GM12878 (cell line): ENCODE results near the gene AIG1. TPM values are rescaled to one million over a fixed set of nuclear protein-coding genes. Genes with fewer than 3 reads are reported as not detected.

ENCODE experiments used
- ATAC-seq: fragments of 200-7000 bp; cut with Tn5 transposase; 3 replicates; pipeline ENCODE4 v1.9.1; 2020; ENCODE audit warnings: mild to moderate bottlenecking, moderate library complexity
- BruUV-seq: library from RNA; stranded (reverse); fragments of 400-500 nt; replicated peaks from 2 replicates; lab custom pipeline; 2021; lab: Mats Ljungman, UMichigan
- CTCF ChIA-PET: fragments of 300-600 bp; sonication (Branson Sonifier 250); formaldehyde crosslinking; extraction: SDS; loops from one replicate; lab custom pipeline; 2021; ENCODE audit warnings: inconsistent platforms; lab: Yijun Ruan, JAX
- POLR2A ChIA-PET: fragments of 350-600 bp; formaldehyde crosslinking; extraction: SDS; loops from one replicate; lab custom pipeline; 2021; ENCODE audit warnings: inconsistent platforms; lab: Charles Lee
- RAD21 ChIA-PET: fragments of 300-600 bp; sonication (Branson Sonifier 250); formaldehyde crosslinking; loops from one replicate; lab custom pipeline; 2023; ENCODE audit warnings: antibody characterized with exemption; ENCODE audit not compliant: unreplicated experiment; lab: Charles Lee
- SMC1A ChIA-PET: fragments of 300-600 bp; sonication (Branson Sonifier 250); formaldehyde crosslinking; loops from one replicate; lab custom pipeline; 2023; ENCODE audit not compliant: unreplicated experiment, uncharacterized antibody; lab: Charles Lee
- DNase-seq: peaks from one replicate; pipeline ENCODE4 v3.0.0-alpha.2; 2011; ENCODE audit warnings: low read depth, low spot score
- FAIRE-seq: peaks from 3 replicates; lab custom pipeline; 2011; peaks lifted over from hg19 to GRCh38; lab: Jason Lieb, UNC
- H2AFZ ChIP-seq: 2 replicates; pipeline ENCODE4 v1.6.0; 2011; ENCODE audit warnings: low read depth, low read length, control low read depth; ENCODE audit not compliant: control insufficient read depth
- H3K27ac ChIP-seq: 2 replicates; pipeline ENCODE4 v1.5.1; 2011; ENCODE audit warnings: control low read depth; ENCODE audit not compliant: control insufficient read depth, insufficient read depth
- H3K27me3 ChIP-seq, 2 experiments: replicated peaks in 1 of 2; 2 replicates each; pipeline versions ENCODE4 v1.6.0 to v1.6.1; 2011; ENCODE audit warnings: low read length in 1 of 2; ENCODE audit not compliant: control insufficient read depth in 2 of 2, insufficient read depth in 2 of 2
- H3K36me3 ChIP-seq, 2 experiments: 2 replicates each; pipeline ENCODE4 v1.5.1; 2011; ENCODE audit warnings: low read length in 1 of 2; ENCODE audit not compliant: control insufficient read depth in 2 of 2, insufficient read depth in 2 of 2
- H3K4me1 ChIP-seq: 2 replicates; pipeline ENCODE4 v1.6.1; 2011; ENCODE audit warnings: mild to moderate bottlenecking, low read length, moderate library complexity, mixed read lengths; ENCODE audit not compliant: control insufficient read depth, insufficient read depth
- H3K4me2 ChIP-seq: 2 replicates; pipeline ENCODE4 v1.6.0; 2011; ENCODE audit warnings: control low read depth; ENCODE audit not compliant: control insufficient read depth, insufficient read depth
- H3K4me3 ChIP-seq: fragments of 200-600 bp; sonication (generic); 2 replicates; pipeline ENCODE4 v1.5.1; 2016
- H3K79me2 ChIP-seq: 2 replicates; pipeline ENCODE4 v1.6.0; 2011; ENCODE audit warnings: low read length; ENCODE audit not compliant: control insufficient read depth, insufficient read depth
- H3K9ac ChIP-seq: 2 replicates; pipeline ENCODE4 v1.8.0; 2011; ENCODE audit warnings: low read length, control low read depth, mixed read lengths; ENCODE audit not compliant: control insufficient read depth, insufficient read depth
- H3K9me3 ChIP-seq: replicated peaks from 3 replicates; pipeline ENCODE4 v1.5.1; 2011; ENCODE audit warnings: mild to moderate bottlenecking, low read length; ENCODE audit not compliant: control insufficient read depth, insufficient read depth
- H4K20me1 ChIP-seq: 2 replicates; pipeline ENCODE4 v1.6.0; 2011; ENCODE audit not compliant: control insufficient read depth, insufficient read depth
- ATF2 ChIP-seq: IDR thresholded peaks from 2 replicates; pipeline ENCODE4 v1.6.1; 2012; ENCODE audit warnings: low read length, inconsistent platforms
- DPF2 ChIP-seq: fragments of 450-650 bp; IDR thresholded peaks from 2 replicates; pipeline ENCODE4 v1.6.1; 2017; ENCODE audit warnings: mild to moderate bottlenecking
- MYB ChIP-seq: fragments of 150-350 bp; IDR thresholded peaks from 2 replicates; pipeline ENCODE4 v1.6.1; 2014; ENCODE audit warnings: mild to moderate bottlenecking, low read depth, low read length, borderline replicate concordance
- RBBP5 ChIP-seq: fragments of 200-600 bp; sonication (generic); conservative IDR thresholded peaks from 2 replicates; pipeline ENCODE4 v1.6.1; 2016
- ZBED1 ChIP-seq: IDR thresholded peaks from 2 replicates; pipeline ENCODE4 v1.6.1; 2016; ENCODE audit warnings: borderline replicate concordance
- WGBS: methylation state at CpG from one replicate; pipeline ENCODE4 v1.1.6; 2016; ENCODE audit warnings: low lambda C conversion rate; ENCODE audit not compliant: insufficient replicate concordance, insufficient coverage; ENCODE audit errors: missing lambda C conversion rate; 5-methylcytosine and 5-hydroxymethylcytosine counted together
- in situ Hi-C: fragments of 300-500 bp; cut with MboI; formaldehyde crosslinking; loops from 9 replicates; pipeline ENCODE4 v1.14.3; 2018; ENCODE audit warnings: mixed read lengths
- intact Hi-C: fragments of 100-400 bp; cut with micrococcal nuclease; formaldehyde crosslinking; loops from one replicate; pipeline ENCODE4 v1.14.2; 2022; ENCODE audit not compliant: unreplicated experiment
- polyA plus RNA-seq, 11 experiments: library from polyadenylated mRNA; depleted of rRNA in 4 of 11; unstranded in 6 of 11; stranded (reverse) in 5 of 11; fragments of >200 nt; fragmentation: Nextera tagmentation in 4 of 11; fragmentation: Illumina TruSeq in 1 of 11; extraction: Ambion mirVana in 4 of 11; extraction: Trizol in 1 of 11; gene quantifications; 1 replicate in 1 of 11; 2 replicates in 10 of 11; pipeline versions ENCODE4 v1.2.1 to v1.2.3, GENCODE V29; 2011 to 2016; ENCODE audit warnings: inconsistent platforms in 2 of 11, missing spikeins in 2 of 11, low read depth in 1 of 11
- total RNA-seq, 4 experiments: library from RNA; depleted of rRNA in 3 of 4; stranded (reverse); fragments of >200 nt in 3 of 4; fragmentation: Illumina TruSeq in 1 of 4; extraction: Trizol in 1 of 4; gene quantifications; 2 replicates each; pipeline versions ENCODE4 v1.2.1 to v1.2.3, GENCODE V29; 2013 to 2021
- TF ChIP-seq, protein P1 (sequence below): IDR thresholded peaks from 2 replicates; pipeline ENCODE4 v1.6.1; 2011; ENCODE audit warnings: low read depth, low read length, improper control_type of control experiment, borderline replicate concordance
- TF ChIP-seq, protein P2 (sequence below): IDR thresholded peaks from 2 replicates; pipeline ENCODE4 v1.6.1; 2012; ENCODE audit warnings: mild to moderate bottlenecking, low read depth, low read length

The AIG1 gene
- total and polyA plus RNA-seq, 10 of the 15 experiments (the other 5 are each of a cell fraction or from before 2014, with no cell fraction given) = 27.0 to 74.5 (median 36.4) TPM

GRCh38 chr6:143348531-143348930 lies 287.8 kb downstream of the AIG1 start:
- in situ Hi-C loops (no loop called here), intact Hi-C loops (no loop called here)
- no TSS peak for BruUV-seq
- ChIA-PET SMC1A (interaction anchor here (1.0 to 2.5 kb wide), 4 partner anchors 10 to 775 kb away, joined by 3 to 7 read pairs (median 4); no protein-coding TSS in a partner anchor), CTCF (interaction anchor here (0.6 to 2.7 kb wide), 2 partner anchors 10 to 14 kb away, joined by 3 to 9 read pairs; no protein-coding TSS in a partner anchor), RAD21 (interaction anchor here (1.7 kb wide), 1 partner anchor 12 kb away, joined by 5 read pairs; no protein-coding TSS in a partner anchor), POLR2A (no interaction called here)
- Histone ChIP-seq H3K9me3 (no peaks in the 10 kb centered on the region), H3K27me3 (no peaks in the 10 kb centered on the region), H3K4me1 (no peaks in the 10 kb centered on the region), H2AFZ (no peak overlapping the region), H3K36me3 (no peaks in the 10 kb centered on the region), H3K4me3 (no peak overlapping the region), H3K79me2 (no peaks in the 10 kb centered on the region), H4K20me1 (no peaks in the 10 kb centered on the region), H3K27ac (no peak overlapping the region), H3K9ac (no peak overlapping the region), H3K4me2 (no peak overlapping the region)
- no peak for DNase-seq
- TF ChIP-seq ZBED1 (no peak), RBBP5 (no peak), DPF2 (no peak), MYB (no peak), ATF2 (no peak)
- TF ChIP-seq, protein P1, sequence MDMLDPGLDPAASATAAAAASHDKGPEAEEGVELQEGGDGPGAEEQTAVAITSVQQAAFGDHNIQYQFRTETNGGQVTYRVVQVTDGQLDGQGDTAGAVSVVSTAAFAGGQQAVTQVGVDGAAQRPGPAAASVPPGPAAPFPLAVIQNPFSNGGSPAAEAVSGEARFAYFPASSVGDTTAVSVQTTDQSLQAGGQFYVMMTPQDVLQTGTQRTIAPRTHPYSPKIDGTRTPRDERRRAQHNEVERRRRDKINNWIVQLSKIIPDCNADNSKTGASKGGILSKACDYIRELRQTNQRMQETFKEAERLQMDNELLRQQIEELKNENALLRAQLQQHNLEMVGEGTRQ = no peak
- TF ChIP-seq, protein P2, sequence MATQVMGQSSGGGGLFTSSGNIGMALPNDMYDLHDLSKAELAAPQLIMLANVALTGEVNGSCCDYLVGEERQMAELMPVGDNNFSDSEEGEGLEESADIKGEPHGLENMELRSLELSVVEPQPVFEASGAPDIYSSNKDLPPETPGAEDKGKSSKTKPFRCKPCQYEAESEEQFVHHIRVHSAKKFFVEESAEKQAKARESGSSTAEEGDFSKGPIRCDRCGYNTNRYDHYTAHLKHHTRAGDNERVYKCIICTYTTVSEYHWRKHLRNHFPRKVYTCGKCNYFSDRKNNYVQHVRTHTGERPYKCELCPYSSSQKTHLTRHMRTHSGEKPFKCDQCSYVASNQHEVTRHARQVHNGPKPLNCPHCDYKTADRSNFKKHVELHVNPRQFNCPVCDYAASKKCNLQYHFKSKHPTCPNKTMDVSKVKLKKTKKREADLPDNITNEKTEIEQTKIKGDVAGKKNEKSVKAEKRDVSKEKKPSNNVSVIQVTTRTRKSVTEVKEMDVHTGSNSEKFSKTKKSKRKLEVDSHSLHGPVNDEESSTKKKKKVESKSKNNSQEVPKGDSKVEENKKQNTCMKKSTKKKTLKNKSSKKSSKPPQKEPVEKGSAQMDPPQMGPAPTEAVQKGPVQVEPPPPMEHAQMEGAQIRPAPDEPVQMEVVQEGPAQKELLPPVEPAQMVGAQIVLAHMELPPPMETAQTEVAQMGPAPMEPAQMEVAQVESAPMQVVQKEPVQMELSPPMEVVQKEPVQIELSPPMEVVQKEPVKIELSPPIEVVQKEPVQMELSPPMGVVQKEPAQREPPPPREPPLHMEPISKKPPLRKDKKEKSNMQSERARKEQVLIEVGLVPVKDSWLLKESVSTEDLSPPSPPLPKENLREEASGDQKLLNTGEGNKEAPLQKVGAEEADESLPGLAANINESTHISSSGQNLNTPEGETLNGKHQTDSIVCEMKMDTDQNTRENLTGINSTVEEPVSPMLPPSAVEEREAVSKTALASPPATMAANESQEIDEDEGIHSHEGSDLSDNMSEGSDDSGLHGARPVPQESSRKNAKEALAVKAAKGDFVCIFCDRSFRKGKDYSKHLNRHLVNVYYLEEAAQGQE = no peak
- 4% methylated on average over 1 of the region's 1 CpG for WGBS
- ATAC-seq = no peak
- FAIRE-seq = no peak
